Spleen (tissue), 11 donors: Measurements from ENCODE around the gene PTPN14. TPM values are rescaled to one million over a fixed set of nuclear protein-coding genes. Genes with fewer than 3 reads are reported as not detected.
A peak's percentile ranks its signal among the peaks of the same experiment; 100 is the strongest.

Source experiments
- DNase-seq: peaks from one replicate; pipeline ENCODE4 v3.0.0-alpha.2; 2020
- H3K27ac ChIP-seq, 8 donors: fragments of 200-600 bp; sonication (generic) in 7 of 8; 1 replicate in 4 of 8; 2 replicates in 4 of 8; pipeline versions ENCODE4 v1.5.0 to v1.8.0; 2016 to 2021; ENCODE audit warnings: inconsistent platforms in 4 of 8, mild to moderate bottlenecking in 4 of 8, moderate library complexity in 1 of 8
- H3K27me3 ChIP-seq, 7 donors: fragments of 200-600 bp; sonication (generic) in 6 of 7; replicated peaks in 1 of 7; 1 replicate in 4 of 7; 2 replicates in 3 of 7; pipeline versions ENCODE4 v1.5.0 to v1.8.0; 2016 to 2021; ENCODE audit warnings: inconsistent platforms in 3 of 7, mild to moderate bottlenecking in 1 of 7
- H3K36me3 ChIP-seq, 6 donors: fragments of 200-600 bp; sonication (generic) in 5 of 6; 1 replicate in 4 of 6; 2 replicates in 2 of 6; pipeline versions ENCODE4 v1.5.0 to v1.8.0; 2016 to 2021; ENCODE audit warnings: inconsistent platforms in 2 of 6
- H3K4me1 ChIP-seq, 6 donors: fragments of 200-600 bp; sonication (generic) in 5 of 6; 1 replicate in 3 of 6; 2 replicates in 3 of 6; pipeline versions ENCODE4 v1.5.0 to v1.8.0; 2016 to 2021; ENCODE audit warnings: inconsistent platforms in 3 of 6
- H3K4me3 ChIP-seq, 8 donors: fragments of 200-600 bp; sonication (generic) in 7 of 8; 1 replicate in 4 of 8; 2 replicates in 4 of 8; pipeline versions ENCODE4 v1.5.0 to v1.8.0; 2016 to 2021; ENCODE audit warnings: inconsistent platforms in 4 of 8, mild to moderate bottlenecking in 4 of 8, moderate library complexity in 2 of 8
- H3K9me3 ChIP-seq, 8 donors: fragments of 200-600 bp; sonication (generic) in 7 of 8; 1 replicate in 4 of 8; 2 replicates in 4 of 8; pipeline versions ENCODE4 v1.5.0 to v1.8.0; 2016 to 2021; ENCODE audit warnings: inconsistent platforms in 4 of 8
- POLR2A ChIP-seq, 3 donors: fragments of 450-650 bp; IDR thresholded peaks; one replicate each; pipeline ENCODE4 v1.5.1; 2017; ENCODE audit warnings: antibody characterized with exemption in 3 of 3, mild to moderate bottlenecking in 1 of 3
- POLR2AphosphoS5 ChIP-seq, 3 donors: sonication (generic); formaldehyde crosslinking; IDR thresholded peaks; one replicate each; pipeline ENCODE4 v1.5.1; 2017; ENCODE audit warnings: antibody characterized with exemption in 3 of 3
- WGBS, 5 donors: extraction: QIAGEN DNeasy Blood & Tissue Kit in 3 of 5; methylation state at CpG; one replicate each; pipeline versions ENCODE4 v1.1.5 to v1.1.7; 2013 to 2018; 5-methylcytosine and 5-hydroxymethylcytosine counted together
- intact Hi-C: fragments of 100-400 bp; cut with DNase I; formaldehyde crosslinking; loops from one replicate; pipeline ENCODE4 v1.15.0; 2023; ENCODE audit warnings: low total_unique reads
- polyA plus RNA-seq, 3 donors: library from polyadenylated mRNA; stranded (reverse); fragments of 200-250 nt; gene quantifications; one replicate each; pipeline ENCODE4 v1.2.1, GENCODE V29; 2013
- total RNA-seq, 7 donors: library from RNA; depleted of rRNA in 3 of 7; stranded (reverse); fragments of >200 nt in 3 of 7; fragmentation: NEBNext Ultra II Directional in 4 of 7; extraction: Animal tissue kit (Norgen Biotek cat#: 25700) in 4 of 7; gene quantifications; one replicate each; pipeline versions ENCODE4 v1.1.0 to v1.2.1, GENCODE V29; 2016 to 2021
- TF ChIP-seq, protein P1 (sequence below), 11 experiments: fragments of 200-600 bp in 7 of 11; fragments of 450-650 bp in 4 of 11; sonication (generic) in 4 of 11; IDR thresholded peaks in 8 of 11; conservative IDR thresholded peaks in 3 of 11; 1 replicate in 7 of 11; 2 replicates in 4 of 11; pipeline versions ENCODE4 v1.4.0 to v1.8.0; 2016 to 2021; ENCODE audit warnings: antibody characterized with exemption in 11 of 11, inconsistent platforms in 4 of 11, mild to moderate bottlenecking in 1 of 11
- donor health status: healthy with polysubstance abuse.
- donor health status: DM: no; HTN: no; CAD: no; lungs with moderate emphysema.
- donor health status: DM: no; HTN: no; CAD: no.
- donor health status: Bipolar disorder and iron deficiency.
- donor health status: healthy.
- donor health status: DM: no; HTN: no; CAD: no.
- donor health status: DM: yes; HTN: yes; CAD: no.

Gene PTPN14
- total and polyA plus RNA-seq, 10 donors: 0.83 to 28.5 (median 16.8) TPM

DNA sequence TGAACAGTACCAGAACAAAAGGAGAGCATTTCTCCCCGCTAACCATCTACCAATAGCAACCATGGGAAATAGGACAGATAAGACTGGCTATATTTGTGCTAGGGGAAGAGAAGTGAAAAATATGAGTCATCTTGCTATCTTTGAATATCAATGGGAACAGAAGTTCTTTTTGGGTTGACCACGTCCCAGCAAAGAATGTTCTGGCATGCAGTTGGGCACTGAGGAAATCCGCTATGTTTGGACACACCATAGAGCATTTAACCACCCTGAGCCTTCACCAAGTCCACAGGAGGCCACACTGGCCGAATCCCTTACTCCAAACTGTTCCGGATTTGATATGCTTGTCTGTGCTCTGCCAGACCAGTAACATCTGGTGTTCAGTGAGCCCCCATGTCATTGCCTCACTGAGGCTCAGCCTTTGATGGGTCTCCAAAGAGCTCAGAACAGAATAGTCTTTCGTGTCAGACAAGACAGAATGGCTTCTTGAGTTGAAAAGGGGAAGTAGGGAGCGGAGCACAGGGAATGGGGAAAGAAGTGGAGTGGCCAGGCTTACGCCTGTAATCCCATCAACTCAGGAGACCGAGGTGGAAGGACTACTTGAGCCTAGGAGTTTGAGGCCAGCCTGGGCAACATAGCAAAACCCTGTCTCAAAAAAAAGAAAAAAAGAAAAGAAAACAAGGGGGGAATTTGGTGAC is 189.1 kb downstream of the PTPN14 start:
- Histone ChIP-seq H3K36me3 (peaks cover 0 to 10% (median 0%) of the 10 kb centered on the region in 6 donors), H3K9me3 (no peaks in the 10 kb centered on the region), H3K27ac (peak overlapping the region in 2 of 8 donors; percentile 2 to 3), H3K27me3 (peaks cover 0 to 7% (median 0%) of the 10 kb centered on the region in 7 donors), H3K4me3 (no peak overlapping the region), H3K4me1 (no peaks in the 10 kb centered on the region)
- 47 to 75% (median 58%) methylated on average over 9 of the region's 9 CpGs for WGBS, 5 donors
- DNase-seq: no peak
- intact Hi-C loops: no loop called here
- TF ChIP-seq, protein P1, sequence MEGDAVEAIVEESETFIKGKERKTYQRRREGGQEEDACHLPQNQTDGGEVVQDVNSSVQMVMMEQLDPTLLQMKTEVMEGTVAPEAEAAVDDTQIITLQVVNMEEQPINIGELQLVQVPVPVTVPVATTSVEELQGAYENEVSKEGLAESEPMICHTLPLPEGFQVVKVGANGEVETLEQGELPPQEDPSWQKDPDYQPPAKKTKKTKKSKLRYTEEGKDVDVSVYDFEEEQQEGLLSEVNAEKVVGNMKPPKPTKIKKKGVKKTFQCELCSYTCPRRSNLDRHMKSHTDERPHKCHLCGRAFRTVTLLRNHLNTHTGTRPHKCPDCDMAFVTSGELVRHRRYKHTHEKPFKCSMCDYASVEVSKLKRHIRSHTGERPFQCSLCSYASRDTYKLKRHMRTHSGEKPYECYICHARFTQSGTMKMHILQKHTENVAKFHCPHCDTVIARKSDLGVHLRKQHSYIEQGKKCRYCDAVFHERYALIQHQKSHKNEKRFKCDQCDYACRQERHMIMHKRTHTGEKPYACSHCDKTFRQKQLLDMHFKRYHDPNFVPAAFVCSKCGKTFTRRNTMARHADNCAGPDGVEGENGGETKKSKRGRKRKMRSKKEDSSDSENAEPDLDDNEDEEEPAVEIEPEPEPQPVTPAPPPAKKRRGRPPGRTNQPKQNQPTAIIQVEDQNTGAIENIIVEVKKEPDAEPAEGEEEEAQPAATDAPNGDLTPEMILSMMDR (IDR thresholded peaks at IDR 0.05 in 8 of 11, conservative IDR thresholded peaks at IDR 0.05 in 3 of 11): no peak
- TF ChIP-seq POLR2AphosphoS5 (IDR thresholded peaks at IDR 0.05): no peak
- no peak for TF ChIP-seq POLR2A (IDR thresholded peaks at IDR 0.05)

DNA sequence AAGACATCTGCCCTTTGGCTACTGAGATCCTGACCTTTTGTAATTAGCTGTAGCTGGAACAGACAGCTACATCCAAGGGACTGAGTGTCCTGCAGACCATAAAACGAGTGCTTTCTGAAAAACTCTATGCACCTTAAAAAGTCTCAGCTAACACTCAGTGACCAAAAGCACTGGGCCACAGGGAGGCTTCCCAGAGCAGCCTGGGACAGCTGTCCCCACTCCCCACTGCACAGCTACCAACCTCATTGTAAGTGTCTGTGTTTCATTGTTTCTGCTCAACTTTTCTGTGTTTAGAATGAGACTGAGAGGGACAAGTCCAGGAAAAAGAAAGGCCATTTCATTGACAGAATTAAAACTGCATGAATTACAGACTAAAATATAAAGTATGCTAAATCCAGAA is 189.8 kb downstream of the PTPN14 start:
- WGBS, 5 donors: 38 to 82% (median 63%) methylated on average over 1 of the region's 1 CpG
- peaks cover 0 to 16% (median 0%) of the 10 kb centered on the region in 6 donors for H3K36me3 ChIP-seq
- TF ChIP-seq POLR2AphosphoS5 (IDR thresholded peaks at IDR 0.05) (no peak), POLR2A (IDR thresholded peaks at IDR 0.05) (no peak)
- TF ChIP-seq, protein P1 (IDR thresholded peaks at IDR 0.05 in 8 of 11, conservative IDR thresholded peaks at IDR 0.05 in 3 of 11): no peak
- no peaks in the 10 kb centered on the region for H3K9me3 ChIP-seq
- no peak overlapping the region for H3K4me3 ChIP-seq
- H3K27ac ChIP-seq: no peak overlapping the region
- intact Hi-C loops: no loop called here
- no peaks in the 10 kb centered on the region for H3K4me1 ChIP-seq
- peaks cover 0 to 7% (median 0%) of the 10 kb centered on the region in 7 donors for H3K27me3 ChIP-seq
- DNase-seq: no peak

DNA sequence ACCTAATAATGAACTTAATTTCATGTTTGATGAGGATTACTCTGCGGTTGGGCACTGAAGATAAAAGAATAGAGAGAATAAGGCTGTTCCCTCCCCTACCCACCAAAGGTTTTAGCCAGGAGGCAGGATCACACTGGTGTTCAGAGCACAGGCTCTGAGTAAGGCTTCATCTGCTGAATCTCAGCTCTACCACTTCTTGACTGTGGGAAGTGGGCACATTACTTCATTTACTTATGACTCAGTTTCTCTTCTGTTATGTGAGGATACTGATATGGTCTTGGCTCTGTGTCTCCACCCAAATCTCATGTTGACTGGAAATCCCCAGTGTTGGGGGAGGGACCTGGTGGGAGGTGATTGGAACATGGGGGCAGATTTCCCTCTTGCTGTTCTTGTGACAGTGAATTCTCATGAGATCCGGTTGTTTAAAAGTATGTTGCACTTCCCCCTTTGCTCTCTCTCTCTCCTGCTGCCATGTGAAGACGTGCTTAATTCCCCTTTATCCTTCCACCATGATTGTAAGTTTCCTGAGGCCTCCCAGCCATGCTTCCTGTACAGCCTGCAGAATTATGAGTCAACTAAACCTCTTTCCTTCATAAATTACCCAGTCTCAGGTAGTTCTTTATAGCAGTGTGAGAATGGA is 190.8 kb downstream of the PTPN14 start:
- no peaks in the 10 kb centered on the region for H3K4me1 ChIP-seq
- no peaks in the 10 kb centered on the region for H3K9me3 ChIP-seq
- TF ChIP-seq POLR2AphosphoS5 (IDR thresholded peaks at IDR 0.05): no peak
- TF ChIP-seq, protein P1 (IDR thresholded peaks at IDR 0.05 in 8 of 11, conservative IDR thresholded peaks at IDR 0.05 in 3 of 11): no peak
- TF ChIP-seq POLR2A (IDR thresholded peaks at IDR 0.05): no peak
- H3K27me3 ChIP-seq: peaks cover 0 to 7% (median 0%) of the 10 kb centered on the region in 7 donors
- DNase-seq: no peak
- H3K27ac ChIP-seq: no peak overlapping the region
- no peak overlapping the region for H3K4me3 ChIP-seq
- intact Hi-C loops: no loop called here
- 58 to 69% (median 63%) methylated on average over 3 of the region's 3 CpGs for WGBS, 5 donors
- H3K36me3 ChIP-seq: peaks cover 0 to 26% (median 0%) of the 10 kb centered on the region in 6 donors

DNA sequence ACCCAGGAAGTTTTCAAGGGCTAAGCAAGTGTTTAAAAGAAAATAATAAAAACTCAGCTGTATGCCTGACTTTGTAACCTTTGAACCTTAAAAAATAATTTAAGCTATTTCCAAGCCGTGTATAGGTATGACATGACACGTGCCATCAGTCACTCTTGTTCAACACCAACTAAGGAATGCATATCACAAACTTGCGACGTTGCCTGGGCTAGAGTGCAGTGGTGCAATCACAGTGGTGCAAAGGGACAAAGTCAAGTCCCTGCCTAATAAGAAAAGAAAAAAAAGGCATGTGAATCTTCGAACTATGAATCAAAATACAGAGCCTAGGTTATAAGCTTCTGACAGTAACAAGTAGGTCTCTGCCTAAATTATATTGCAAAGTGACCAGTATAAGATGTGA is 191.3 kb downstream of the PTPN14 start:
- no peak overlapping the region for H3K4me3 ChIP-seq
- peaks cover 0 to 7% (median 0%) of the 10 kb centered on the region in 7 donors for H3K27me3 ChIP-seq
- TF ChIP-seq POLR2AphosphoS5 (IDR thresholded peaks at IDR 0.05) (no peak), POLR2A (IDR thresholded peaks at IDR 0.05) (no peak)
- TF ChIP-seq, protein P1 (IDR thresholded peaks at IDR 0.05 in 8 of 11, conservative IDR thresholded peaks at IDR 0.05 in 3 of 11): no peak
- no peaks in the 10 kb centered on the region for H3K9me3 ChIP-seq
- WGBS, 5 donors: 89 to 95% (median 91%) methylated on average over 5 of the region's 5 CpGs
- H3K4me1 ChIP-seq: no peaks in the 10 kb centered on the region
- intact Hi-C loops: no loop called here
- DNase-seq: no peak
- peaks cover 0 to 28% (median 0%) of the 10 kb centered on the region in 6 donors for H3K36me3 ChIP-seq
- no peak overlapping the region for H3K27ac ChIP-seq
